ENCODE measurements around the gene RAMP3. TPM values are rescaled to one million over a fixed set of nuclear protein-coding genes. Genes with fewer than 3 reads are reported as not detected.
"Not testable (repeated sequence)": the region's sequence is repeated elsewhere in the genome, so short reads cannot be mapped to it uniquely, and the experiment has no call there.

The RAMP3 gene
- total RNA-seq, 2 donors from 2014 or later: not detected

DNA sequence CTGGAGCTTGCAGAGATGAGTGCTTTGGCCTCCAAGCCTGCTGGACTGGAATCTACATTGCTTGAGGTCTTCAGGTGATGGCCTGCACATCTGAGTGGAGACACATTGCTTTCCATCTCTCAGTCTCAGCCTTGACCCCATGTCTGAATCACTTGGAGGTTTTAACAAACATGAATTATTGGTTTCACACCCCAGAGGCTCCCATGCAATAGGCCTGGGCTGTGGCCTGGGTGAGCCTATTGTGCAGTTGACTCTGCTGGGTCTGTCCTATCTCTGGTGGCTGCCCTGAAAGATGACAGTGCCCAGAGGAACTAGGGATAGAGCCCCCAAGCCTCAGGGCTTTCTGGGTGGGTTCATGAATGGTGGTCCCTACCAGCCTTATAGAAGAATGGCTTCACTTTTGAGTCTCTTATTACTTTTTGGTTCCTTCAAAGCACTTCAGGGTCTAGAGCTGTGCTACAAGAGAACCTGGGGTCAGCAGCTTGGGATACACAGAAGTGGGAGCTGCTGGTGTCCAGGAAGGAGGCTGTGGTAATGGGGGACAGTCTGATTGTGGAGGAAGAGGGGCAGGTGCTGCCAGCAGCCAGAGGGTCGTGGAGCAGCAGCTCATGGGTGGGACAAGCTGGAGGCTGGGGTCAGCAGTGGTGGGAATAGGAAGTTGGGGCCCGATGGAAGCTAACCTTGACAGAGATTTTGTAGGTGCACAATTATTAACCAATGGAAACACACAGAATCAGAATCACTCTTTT is 5.5 kb downstream of the RAMP3 start:
- no peak overlapping the region for H3K27ac ChIP-seq (ENCODE audit: low read depth, low read length)
- Mint-ChIP-seq H3K9me3 (peaks cover 1% of the 10 kb centered on the region), H3K36me3 (ENCODE audit: low read depth) (no peaks in the 10 kb centered on the region), H3K4me3 (no peak overlapping the region), H3K27me3 (ENCODE audit: insufficient read depth) (peaks cover 32% of the 10 kb centered on the region), H3K4me1 (no peaks in the 10 kb centered on the region), H3K27ac (no peak overlapping the region)
- no peak overlapping the region for H3K9ac ChIP-seq (ENCODE audit: extremely low read depth, low read length, poor library complexity, severe bottlenecking)
- H3K27me3 ChIP-seq (ENCODE audit: control insufficient read depth, insufficient read depth, low read length, poor library complexity, severe bottlenecking): peaks cover 25% of the 10 kb centered on the region
- 75 to 100% methylated on average over 1 to 2 of the region's 2 CpGs for WGBS, 2 experiments (ENCODE audit: insufficient coverage in 1 of 2, insufficient read length in 1 of 2)
- H3K4me3 ChIP-seq (ENCODE audit: low read length): no peak overlapping the region
- no peaks in the 10 kb centered on the region for H3K36me3 ChIP-seq (ENCODE audit: control insufficient read depth, insufficient read depth, low read length)
- peak; percentile 20 for DNase-seq
- no peaks in the 10 kb centered on the region for H3K4me1 ChIP-seq (ENCODE audit: control insufficient read depth, insufficient read depth, low read length)
- TF ChIP-seq, protein P1, sequence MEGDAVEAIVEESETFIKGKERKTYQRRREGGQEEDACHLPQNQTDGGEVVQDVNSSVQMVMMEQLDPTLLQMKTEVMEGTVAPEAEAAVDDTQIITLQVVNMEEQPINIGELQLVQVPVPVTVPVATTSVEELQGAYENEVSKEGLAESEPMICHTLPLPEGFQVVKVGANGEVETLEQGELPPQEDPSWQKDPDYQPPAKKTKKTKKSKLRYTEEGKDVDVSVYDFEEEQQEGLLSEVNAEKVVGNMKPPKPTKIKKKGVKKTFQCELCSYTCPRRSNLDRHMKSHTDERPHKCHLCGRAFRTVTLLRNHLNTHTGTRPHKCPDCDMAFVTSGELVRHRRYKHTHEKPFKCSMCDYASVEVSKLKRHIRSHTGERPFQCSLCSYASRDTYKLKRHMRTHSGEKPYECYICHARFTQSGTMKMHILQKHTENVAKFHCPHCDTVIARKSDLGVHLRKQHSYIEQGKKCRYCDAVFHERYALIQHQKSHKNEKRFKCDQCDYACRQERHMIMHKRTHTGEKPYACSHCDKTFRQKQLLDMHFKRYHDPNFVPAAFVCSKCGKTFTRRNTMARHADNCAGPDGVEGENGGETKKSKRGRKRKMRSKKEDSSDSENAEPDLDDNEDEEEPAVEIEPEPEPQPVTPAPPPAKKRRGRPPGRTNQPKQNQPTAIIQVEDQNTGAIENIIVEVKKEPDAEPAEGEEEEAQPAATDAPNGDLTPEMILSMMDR (conservative IDR thresholded peaks at IDR 0.05): no peak
- no peaks in the 10 kb centered on the region for H3K9me3 ChIP-seq (ENCODE audit: control insufficient read depth, low read length)

DNA sequence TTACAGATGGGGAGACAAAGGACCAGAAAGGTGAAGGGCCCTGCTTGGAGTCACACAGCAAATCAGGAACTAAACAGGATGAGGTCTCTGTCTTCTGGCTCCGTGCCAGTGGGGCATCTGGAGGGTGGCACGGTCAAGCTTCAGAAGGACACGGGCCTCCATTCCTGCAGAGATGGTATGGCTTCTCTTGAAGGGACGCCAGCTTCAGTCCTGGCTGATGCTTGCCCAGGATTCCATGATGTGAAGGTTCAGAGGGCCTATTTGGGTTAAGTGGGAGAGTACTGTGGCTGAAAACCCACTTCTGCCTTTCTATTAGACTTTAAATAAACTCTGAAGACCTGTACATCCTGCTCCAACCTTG is 6.1 kb downstream of the RAMP3 start:
- H3K4me1 Mint-ChIP-seq: no peaks in the 10 kb centered on the region
- peaks cover 29% of the 10 kb centered on the region for H3K27me3 Mint-ChIP-seq (ENCODE audit: insufficient read depth)

DNA sequence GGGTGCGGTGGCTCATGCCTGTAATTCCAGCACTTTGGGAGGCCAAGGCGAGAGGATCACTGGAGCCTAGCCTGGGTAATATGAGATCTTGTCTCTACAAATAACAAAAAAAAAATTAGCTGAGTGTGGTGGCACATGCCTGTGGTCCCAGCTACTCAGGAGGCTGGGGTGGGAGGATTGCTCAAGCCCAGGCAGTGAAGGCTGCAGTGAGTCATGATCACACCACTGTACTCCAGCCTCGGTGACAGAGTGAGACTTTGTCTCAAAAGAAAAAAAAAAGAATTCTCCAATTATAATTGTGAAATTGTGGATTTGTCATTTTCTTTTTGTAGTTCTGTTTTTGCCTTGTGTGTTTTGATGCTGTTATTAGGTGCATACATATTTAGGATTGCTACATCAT is 6.7 kb downstream of the RAMP3 start:
- H3K4me3 ChIP-seq (ENCODE audit: low read length); DNase-seq; H3K36me3 Mint-ChIP-seq (ENCODE audit: low read depth); H3K9ac ChIP-seq (ENCODE audit: extremely low read depth, low read length, poor library complexity, severe bottlenecking); H3K27ac Mint-ChIP-seq; H3K27ac ChIP-seq (ENCODE audit: low read depth, low read length); H3K9me3 Mint-ChIP-seq; H3K4me1 Mint-ChIP-seq; H3K4me3 Mint-ChIP-seq; H3K9me3 ChIP-seq (ENCODE audit: control insufficient read depth, low read length); H3K36me3 ChIP-seq (ENCODE audit: control insufficient read depth, insufficient read depth, low read length); H3K4me1 ChIP-seq (ENCODE audit: control insufficient read depth, insufficient read depth, low read length): not testable (repeated sequence)
- WGBS, 2 experiments (ENCODE audit: insufficient coverage in 1 of 2, insufficient read length in 1 of 2): 83 to 90% methylated on average over 1 to 3 of the region's 3 CpGs
- H3K27me3 Mint-ChIP-seq (ENCODE audit: insufficient read depth): peaks cover 23% of the 10 kb centered on the region
- H3K27me3 ChIP-seq (ENCODE audit: control insufficient read depth, insufficient read depth, low read length, poor library complexity, severe bottlenecking): peaks cover 14% of the 10 kb centered on the region

More for the DNA sequence above, 6.1 kb downstream of the RAMP3 start:
- DNase-seq: no peak
- no peaks in the 10 kb centered on the region for H3K36me3 Mint-ChIP-seq (ENCODE audit: low read depth)
- no peak overlapping the region for H3K4me3 ChIP-seq (ENCODE audit: low read length)
- H3K27ac Mint-ChIP-seq: no peak overlapping the region
- H3K9me3 ChIP-seq (ENCODE audit: control insufficient read depth, low read length): no peaks in the 10 kb centered on the region
- peaks cover 1% of the 10 kb centered on the region for H3K9me3 Mint-ChIP-seq
- peaks cover 19% of the 10 kb centered on the region for H3K27me3 ChIP-seq (ENCODE audit: control insufficient read depth, insufficient read depth, low read length, poor library complexity, severe bottlenecking)
- no peaks in the 10 kb centered on the region for H3K4me1 ChIP-seq (ENCODE audit: control insufficient read depth, insufficient read depth, low read length)
- TF ChIP-seq, protein P1 (conservative IDR thresholded peaks at IDR 0.05): no peak
- WGBS, 2 experiments (ENCODE audit: insufficient coverage in 1 of 2, insufficient read length in 1 of 2): 86 to 89% methylated on average over 1 to 4 of the region's 4 CpGs
- H3K9ac ChIP-seq (ENCODE audit: extremely low read depth, low read length, poor library complexity, severe bottlenecking): no peak overlapping the region
- H3K36me3 ChIP-seq (ENCODE audit: control insufficient read depth, insufficient read depth, low read length): no peaks in the 10 kb centered on the region
- H3K4me3 Mint-ChIP-seq: no peak overlapping the region
- no peak overlapping the region for H3K27ac ChIP-seq (ENCODE audit: low read depth, low read length)
